GM18909 (cell line): Measurements from ENCODE around the gene CACNG5.

Experiments used
- ATAC-seq: cut with Tn5 transposase; IDR thresholded peaks from one replicate; pipeline ENCODE4 v1.9.1; 2021; ENCODE audit warnings: mild to moderate bottlenecking; ENCODE audit not compliant: unreplicated experiment, poor library complexity

The CACNG5 gene

DNA sequence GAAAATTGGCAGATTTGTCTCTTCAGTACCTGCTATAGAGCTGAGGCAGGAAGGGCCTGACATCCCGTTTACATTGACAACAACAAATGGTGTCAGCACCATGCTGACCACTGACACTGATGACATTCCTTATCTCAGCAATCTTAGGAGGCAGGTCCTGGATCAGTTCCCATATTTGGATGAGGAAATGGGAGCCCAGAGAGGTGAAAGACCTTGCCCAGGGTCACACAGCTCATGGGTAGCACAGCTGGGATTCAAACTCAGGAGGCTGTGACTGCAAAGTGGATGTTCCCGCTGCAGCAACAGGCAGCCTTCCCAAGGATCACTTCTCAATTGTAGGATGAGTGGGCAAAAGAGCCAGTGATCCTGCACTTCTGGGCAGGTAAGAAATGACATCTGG lies 99.1 kb downstream of the CACNG5 start:
- no peak for ATAC-seq
